Left renal cortex interstitium (tissue), 4 donors: Measurements from ENCODE around the gene LRRC8D. TPM values are rescaled to one million over a fixed set of nuclear protein-coding genes. Genes with fewer than 3 reads are reported as not detected.
"Not testable (repeated sequence)": the region's sequence is repeated elsewhere in the genome, so short reads cannot be mapped to it uniquely, and the experiment has no call there.

Source experiments
- DNase-seq, 4 donors: peaks; one replicate each; pipeline ENCODE4 v3.0.0-alpha.2; 2013; ENCODE audit warnings: low read depth in 4 of 4, low spot score in 2 of 4, missing footprints in 1 of 4
- polyA plus RNA-seq, 4 donors: library from polyadenylated mRNA; unstranded; fragments of 120-200 nt; gene quantifications; one replicate each; pipeline ENCODE4 v1.2.1, GENCODE V29; 2013; ENCODE audit not compliant: insufficient read length in 4 of 4

LRRC8D gene
- polyA plus RNA-seq, 4 donors: 35.3 to 40.7 (median 38.1) TPM

- not testable (repeated sequence) for DNase-seq
Observed at GRCh38 chr1:89982846-89983245, 162.0 kb downstream of the LRRC8D start.

- DNase-seq: not testable (repeated sequence)
Observed at GRCh38 chr1:89984564-89985116, 163.8 kb downstream of the LRRC8D start.

- DNase-seq: no peak
Observed at GRCh38 chr1:89986020-89986419, 165.2 kb downstream of the LRRC8D start.

Other genes starting within 250 kb of the LRRC8D start
- 1 to 10 TPM; 6.7 to 7.3 (median 6.9) TPM for gene LRRC8C, start 187.9 kb upstream of the LRRC8D start, polyA plus RNA-seq
- 10 to 100 TPM; 47.0 to 96.9 (median 67.6) TPM for gene ZNF326, start 174.1 kb downstream of the LRRC8D start, polyA plus RNA-seq